ENCODE results near the gene AFG1L.

DNA sequence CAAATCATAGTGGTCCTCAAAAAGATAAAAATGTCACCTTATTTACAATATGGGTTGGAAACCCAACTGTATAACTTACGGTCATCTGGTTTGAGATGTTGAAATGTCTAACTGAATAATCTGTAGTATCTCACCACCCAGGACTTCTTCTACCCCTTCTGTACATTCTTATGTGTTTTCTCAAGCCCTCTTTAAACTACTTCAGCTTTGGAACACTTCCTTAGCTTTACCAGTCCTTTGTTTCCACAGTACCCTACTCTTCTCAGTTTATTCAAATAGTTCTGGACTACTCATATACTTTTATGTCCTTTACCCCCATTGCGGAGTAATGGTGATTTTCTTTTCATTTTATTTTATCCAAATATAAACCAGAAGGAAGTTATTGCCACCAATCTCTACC, 137.3 kb downstream of the AFG1L start:
- no peak for TF ChIP-seq POLR2A (IDR thresholded peaks at IDR 0.05)
- TF ChIP-seq, protein P1, sequence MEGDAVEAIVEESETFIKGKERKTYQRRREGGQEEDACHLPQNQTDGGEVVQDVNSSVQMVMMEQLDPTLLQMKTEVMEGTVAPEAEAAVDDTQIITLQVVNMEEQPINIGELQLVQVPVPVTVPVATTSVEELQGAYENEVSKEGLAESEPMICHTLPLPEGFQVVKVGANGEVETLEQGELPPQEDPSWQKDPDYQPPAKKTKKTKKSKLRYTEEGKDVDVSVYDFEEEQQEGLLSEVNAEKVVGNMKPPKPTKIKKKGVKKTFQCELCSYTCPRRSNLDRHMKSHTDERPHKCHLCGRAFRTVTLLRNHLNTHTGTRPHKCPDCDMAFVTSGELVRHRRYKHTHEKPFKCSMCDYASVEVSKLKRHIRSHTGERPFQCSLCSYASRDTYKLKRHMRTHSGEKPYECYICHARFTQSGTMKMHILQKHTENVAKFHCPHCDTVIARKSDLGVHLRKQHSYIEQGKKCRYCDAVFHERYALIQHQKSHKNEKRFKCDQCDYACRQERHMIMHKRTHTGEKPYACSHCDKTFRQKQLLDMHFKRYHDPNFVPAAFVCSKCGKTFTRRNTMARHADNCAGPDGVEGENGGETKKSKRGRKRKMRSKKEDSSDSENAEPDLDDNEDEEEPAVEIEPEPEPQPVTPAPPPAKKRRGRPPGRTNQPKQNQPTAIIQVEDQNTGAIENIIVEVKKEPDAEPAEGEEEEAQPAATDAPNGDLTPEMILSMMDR (IDR thresholded peaks at IDR 0.05) = no peak

Measured in stomach (tissue), 4 donors.